Endothelial cell (in vitro differentiated cells): ENCODE data around the gene DENND6B. TPM values are rescaled to one million over a fixed set of nuclear protein-coding genes. Genes with fewer than 3 reads are reported as not detected.

Experiments used
- DNase-seq: peaks from one replicate; pipeline ENCODE4 v3.0.0; 2021; ENCODE audit warnings: low spot score
- H3K27ac Mint-ChIP-seq: one replicate; pipeline ENCODE4 v1.8.0; 2021; ENCODE audit warnings: mixed read lengths, inconsistent platforms; ENCODE audit not compliant: unreplicated experiment
- H3K27me3 Mint-ChIP-seq: one replicate; pipeline ENCODE4 v1.8.0; 2021; ENCODE audit warnings: mild to moderate bottlenecking, moderate library complexity, mixed read lengths, inconsistent platforms; ENCODE audit not compliant: unreplicated experiment
- H3K36me3 Mint-ChIP-seq: one replicate; pipeline ENCODE4 v1.8.0; 2021; ENCODE audit warnings: mild to moderate bottlenecking, low read depth, mixed read lengths, inconsistent platforms; ENCODE audit not compliant: unreplicated experiment
- H3K4me1 Mint-ChIP-seq: one replicate; pipeline ENCODE4 v1.8.0; 2021; ENCODE audit warnings: mild to moderate bottlenecking, mixed read lengths, inconsistent platforms; ENCODE audit not compliant: unreplicated experiment
- H3K4me3 Mint-ChIP-seq: one replicate; pipeline ENCODE4 v1.8.0; 2021; ENCODE audit warnings: mild to moderate bottlenecking, mixed read lengths, inconsistent platforms; ENCODE audit not compliant: unreplicated experiment
- H3K9me3 Mint-ChIP-seq: one replicate; pipeline ENCODE4 v1.8.0; 2021; ENCODE audit warnings: mixed read lengths, inconsistent platforms; ENCODE audit not compliant: unreplicated experiment
- total RNA-seq: library from RNA; stranded (reverse); fragmentation: NEBNext Ultra II Directional; extraction: Animal tissue kit (Norgen Biotek cat#: 25700); gene quantifications from one replicate; pipeline ENCODE4 v1.2.1, GENCODE V29; 2021; ENCODE audit not compliant: unreplicated experiment
- TF ChIP-seq, protein P1 (sequence below): fragments of 200-600 bp; sonication (generic); IDR thresholded peaks from one replicate; pipeline ENCODE4 v1.5.0; 2021; ENCODE audit warnings: antibody characterized with exemption; ENCODE audit not compliant: unreplicated experiment

The DENND6B gene
- total RNA-seq, 1 donor from 2014 or later, result 3.6 TPM

DNA sequence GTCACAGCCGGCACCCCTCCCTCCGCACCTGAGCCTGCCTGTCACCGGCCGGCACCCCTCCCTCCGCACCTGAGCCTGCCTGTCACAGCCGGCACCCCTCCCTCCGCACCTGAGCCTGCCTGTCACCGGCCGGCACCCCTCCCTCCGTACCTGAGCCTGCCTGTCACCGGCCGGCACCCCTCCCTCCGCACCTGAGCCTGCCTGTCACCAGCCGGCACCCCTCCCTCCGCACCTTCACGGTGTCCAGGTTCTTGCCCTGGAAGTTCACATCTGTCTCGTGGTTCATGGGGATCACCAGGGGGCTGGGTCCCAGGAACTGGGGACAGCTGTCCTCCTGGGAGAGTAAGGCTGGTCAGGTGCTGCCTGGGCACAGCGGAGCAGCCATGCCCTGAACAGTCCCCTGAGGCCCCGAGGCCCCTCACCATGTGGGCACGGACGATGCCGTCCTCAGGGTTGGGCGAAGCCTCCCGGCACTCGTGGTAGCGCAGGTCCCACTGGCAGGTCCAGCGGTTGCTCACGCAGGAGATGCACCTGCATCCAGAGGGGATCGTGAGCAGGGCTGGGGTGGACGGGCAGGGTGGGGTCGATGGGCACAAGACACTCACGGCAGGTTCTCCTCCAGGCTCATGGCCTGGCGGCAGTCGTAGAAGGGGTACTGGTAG lies 41.1 kb downstream of the DENND6B start:
- Mint-ChIP-seq H3K4me1 (no peaks in the 10 kb centered on the region), H3K9me3 (no peaks in the 10 kb centered on the region), H3K27ac (no peak overlapping the region), H3K4me3 (no peak overlapping the region), H3K36me3 (peaks cover 3% of the 10 kb centered on the region), H3K27me3 (peaks cover 9% of the 10 kb centered on the region)
- no peak for DNase-seq
- TF ChIP-seq, protein P1, sequence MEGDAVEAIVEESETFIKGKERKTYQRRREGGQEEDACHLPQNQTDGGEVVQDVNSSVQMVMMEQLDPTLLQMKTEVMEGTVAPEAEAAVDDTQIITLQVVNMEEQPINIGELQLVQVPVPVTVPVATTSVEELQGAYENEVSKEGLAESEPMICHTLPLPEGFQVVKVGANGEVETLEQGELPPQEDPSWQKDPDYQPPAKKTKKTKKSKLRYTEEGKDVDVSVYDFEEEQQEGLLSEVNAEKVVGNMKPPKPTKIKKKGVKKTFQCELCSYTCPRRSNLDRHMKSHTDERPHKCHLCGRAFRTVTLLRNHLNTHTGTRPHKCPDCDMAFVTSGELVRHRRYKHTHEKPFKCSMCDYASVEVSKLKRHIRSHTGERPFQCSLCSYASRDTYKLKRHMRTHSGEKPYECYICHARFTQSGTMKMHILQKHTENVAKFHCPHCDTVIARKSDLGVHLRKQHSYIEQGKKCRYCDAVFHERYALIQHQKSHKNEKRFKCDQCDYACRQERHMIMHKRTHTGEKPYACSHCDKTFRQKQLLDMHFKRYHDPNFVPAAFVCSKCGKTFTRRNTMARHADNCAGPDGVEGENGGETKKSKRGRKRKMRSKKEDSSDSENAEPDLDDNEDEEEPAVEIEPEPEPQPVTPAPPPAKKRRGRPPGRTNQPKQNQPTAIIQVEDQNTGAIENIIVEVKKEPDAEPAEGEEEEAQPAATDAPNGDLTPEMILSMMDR, result no peak

DNA sequence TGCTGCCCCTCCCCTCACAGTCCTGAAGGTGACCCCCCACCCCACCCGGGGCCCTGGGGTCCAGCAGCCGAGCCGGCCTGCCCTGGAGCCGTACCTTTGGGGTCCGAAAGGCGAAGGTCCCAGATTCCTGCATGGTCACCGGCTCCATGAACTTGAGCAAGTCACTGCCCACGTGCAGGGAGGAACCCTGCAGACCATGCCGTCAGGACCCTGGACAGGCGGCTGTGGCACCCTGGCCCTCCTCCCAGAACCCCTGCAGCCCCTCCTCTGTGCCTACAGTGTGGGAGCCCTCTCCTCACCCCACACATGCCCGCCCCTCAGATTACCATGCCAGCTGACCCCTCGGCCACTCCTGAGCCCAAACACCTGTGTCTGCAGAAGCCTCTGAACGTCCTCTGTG lies 42.3 kb downstream of the DENND6B start:
- no peak overlapping the region for H3K27ac Mint-ChIP-seq
- no peak for DNase-seq
- H3K36me3 Mint-ChIP-seq, result peaks cover 3% of the 10 kb centered on the region
- H3K4me1 Mint-ChIP-seq, result no peaks in the 10 kb centered on the region
- no peaks in the 10 kb centered on the region for H3K9me3 Mint-ChIP-seq
- peaks cover 6% of the 10 kb centered on the region for H3K27me3 Mint-ChIP-seq
- H3K4me3 Mint-ChIP-seq, result no peak overlapping the region
- TF ChIP-seq, protein P1, result no peak

DNA sequence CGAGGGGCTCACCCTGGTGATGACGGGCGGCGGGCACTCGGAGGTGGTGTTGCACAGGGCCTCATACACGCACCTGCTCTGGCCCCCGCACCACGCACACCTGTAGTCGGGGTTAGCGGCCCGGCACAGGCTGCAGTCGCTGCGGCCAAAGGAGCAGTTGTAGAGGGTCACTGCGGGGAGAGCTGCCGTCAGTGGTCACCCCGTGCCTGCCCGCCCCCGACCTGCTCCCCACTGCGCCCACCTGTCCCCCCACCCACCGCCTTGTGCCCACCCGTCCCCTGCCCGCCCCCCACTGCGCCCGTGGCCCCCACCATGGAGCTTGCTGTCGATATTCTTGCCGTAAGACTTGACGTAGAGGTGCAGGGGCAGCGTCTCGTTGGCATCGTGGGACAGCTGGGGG lies 43.0 kb downstream of the DENND6B start:
- no peaks in the 10 kb centered on the region for H3K9me3 Mint-ChIP-seq
- H3K27me3 Mint-ChIP-seq, result peaks cover 6% of the 10 kb centered on the region
- DNase-seq, result no peak
- H3K36me3 Mint-ChIP-seq, result no peaks in the 10 kb centered on the region
- TF ChIP-seq, protein P1, result no peak
- no peaks in the 10 kb centered on the region for H3K4me1 Mint-ChIP-seq
- no peak overlapping the region for H3K27ac Mint-ChIP-seq
- no peak overlapping the region for H3K4me3 Mint-ChIP-seq

DNA sequence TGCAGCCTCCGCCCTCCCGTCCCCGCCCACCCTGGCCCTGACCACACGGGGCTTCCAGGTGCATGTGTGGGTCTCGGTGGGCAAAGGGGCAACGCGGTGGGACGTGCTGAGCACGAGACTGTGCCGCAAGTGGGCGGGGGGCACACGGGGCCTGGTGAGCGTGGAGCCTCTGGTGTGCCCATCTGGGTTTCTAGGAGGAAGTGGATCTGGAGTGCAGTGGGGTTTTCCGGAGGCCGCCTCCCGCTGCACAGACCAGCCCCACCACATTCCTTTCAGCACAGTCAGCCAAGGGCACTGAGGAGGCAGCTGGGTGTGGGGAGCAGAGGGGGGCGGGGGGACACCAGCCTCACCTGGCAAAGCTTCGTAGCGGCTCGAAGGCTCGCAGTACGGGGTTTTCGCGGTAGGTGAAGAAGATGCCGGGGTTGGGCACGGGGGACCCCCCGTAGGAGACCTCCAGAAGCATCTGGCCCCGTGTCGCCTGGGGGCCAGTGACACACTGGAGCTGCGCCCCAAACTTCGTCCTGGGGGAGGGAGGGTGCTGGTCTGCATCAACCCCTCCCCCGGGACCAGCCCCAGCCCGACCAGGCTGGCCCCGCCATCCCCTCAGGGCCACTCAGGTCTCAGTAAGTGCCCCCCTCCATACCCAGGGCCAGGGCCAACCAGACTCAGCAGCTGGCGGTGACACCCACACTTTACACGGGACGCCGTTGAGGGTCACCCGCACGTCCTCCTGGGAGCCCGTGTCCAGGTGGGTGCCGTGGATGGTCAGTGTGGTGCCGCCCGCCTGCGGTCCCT lies 44.3 kb downstream of the DENND6B start:
- no peaks in the 10 kb centered on the region for H3K36me3 Mint-ChIP-seq
- DNase-seq, result no peak
- TF ChIP-seq, protein P1, result no peak
- H3K9me3 Mint-ChIP-seq, result no peaks in the 10 kb centered on the region
- H3K27me3 Mint-ChIP-seq, result peaks cover 5% of the 10 kb centered on the region
- H3K27ac Mint-ChIP-seq, result no peak overlapping the region
- H3K4me1 Mint-ChIP-seq, result no peaks in the 10 kb centered on the region
- H3K4me3 Mint-ChIP-seq, result no peak overlapping the region

DNA sequence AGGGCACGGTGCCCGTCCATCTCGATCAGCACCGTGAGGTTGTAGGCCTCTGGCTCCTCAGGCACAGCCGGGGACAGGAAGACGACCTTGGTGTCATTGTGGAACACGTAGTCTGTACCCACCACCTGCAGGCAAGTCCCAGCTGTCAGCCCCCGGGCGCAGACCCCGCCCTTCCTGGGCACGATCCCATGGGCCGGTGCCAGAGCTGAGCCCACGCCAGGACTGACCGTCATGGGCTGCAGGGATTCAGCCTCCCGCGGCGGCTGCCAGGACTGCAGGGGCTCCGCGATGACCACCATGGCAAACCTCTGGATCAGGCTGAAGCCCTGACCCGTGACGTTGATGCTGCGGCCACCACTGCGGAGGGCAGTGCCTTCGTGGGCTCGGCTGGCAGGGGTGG lies 44.9 kb downstream of the DENND6B start:
- TF ChIP-seq, protein P1, result no peak
- no peak for DNase-seq
- H3K27ac Mint-ChIP-seq, result no peak overlapping the region
- peaks cover 11% of the 10 kb centered on the region for H3K27me3 Mint-ChIP-seq
- H3K4me1 Mint-ChIP-seq, result no peaks in the 10 kb centered on the region
- no peaks in the 10 kb centered on the region for H3K9me3 Mint-ChIP-seq
- H3K4me3 Mint-ChIP-seq, result no peak overlapping the region
- no peaks in the 10 kb centered on the region for H3K36me3 Mint-ChIP-seq
